GM23338 (cell line): ENCODE data around the gene MINDY4.

ENCODE experiments used
- CREB1 ChIP-seq: fragments of 250-450 bp; sonication (Bioruptor Pico); IDR thresholded peaks from 2 replicates; pipeline ENCODE4 v1.5.0; 2020; ENCODE audit warnings: low read depth, mild to moderate bottlenecking, moderate library complexity
- CTCF ChIP-seq, 2 experiments: fragments of 200-600 bp in 1 of 2; sonication (generic) in 1 of 2; conservative IDR thresholded peaks; 2 replicates each; pipeline versions ENCODE4 v1.5.1 to v1.6.1; 2016 to 2017; ENCODE audit warnings: antibody characterized with exemption in 2 of 2, low read depth in 2 of 2, mild to moderate bottlenecking in 2 of 2, moderate library complexity in 1 of 2
- EZH2 ChIP-seq: fragments of 200-600 bp; sonication (generic); IDR thresholded peaks from one replicate; pipeline ENCODE4 v1.8.0; 2017; ENCODE audit warnings: antibody characterized with exemption, mild to moderate bottlenecking, low read depth; ENCODE audit not compliant: unreplicated experiment
- EZH2phosphoT487 ChIP-seq: fragments of 200-600 bp; sonication (generic); IDR thresholded peaks from one replicate; pipeline ENCODE4 v1.8.1; 2018; ENCODE audit warnings: antibody characterized with exemption; ENCODE audit not compliant: unreplicated experiment
- POLR2AphosphoS5 ChIP-seq: IDR thresholded peaks from 2 replicates; pipeline ENCODE4 v1.6.1; 2016; ENCODE audit warnings: antibody characterized with exemption, low read depth

- no peak for TF ChIP-seq EZH2
- no peak for TF ChIP-seq CTCF (conservative IDR thresholded peaks at IDR 0.05; ENCODE audit: low read depth in 2 of 2)
- no peak for TF ChIP-seq CREB1 (CRISPR knock-in tag)
- no peak for TF ChIP-seq POLR2AphosphoS5
- TF ChIP-seq EZH2phosphoT487 = no peak
These were observed 9.7 kb upstream of the MINDY4 start for GRCh38 chr7:30761214-30762156.
